Activated CD4-positive, alpha-beta memory T cell treated with anti-CD3 and anti-CD28 coated beads for 36 hours (primary cell): ENCODE measurements around the gene ARHGDIA. TPM values are rescaled to one million over a fixed set of nuclear protein-coding genes. Genes with fewer than 3 reads are reported as not detected.
A peak's percentile ranks its signal among the peaks of the same experiment; 100 is the strongest.
"Not testable (repeated sequence)": the region's sequence is repeated elsewhere in the genome, so short reads cannot be mapped to it uniquely, and the experiment has no call there.

Source experiments
- CTCF ChIA-PET: fragments of 350-600 bp; sonication (Branson Sonifier 250); formaldehyde crosslinking; loops from one replicate; lab custom pipeline; 2021; ENCODE audit warnings: antibody characterized with exemption, inconsistent platforms; lab: Charles Lee
- POLR2A ChIA-PET: fragments of 350-600 bp; sonication (Branson Sonifier 250); formaldehyde crosslinking; loops from one replicate; lab custom pipeline; 2021; ENCODE audit warnings: antibody characterized with exemption; lab: Charles Lee
- DNase-seq: peaks from one replicate; pipeline ENCODE4 v3.0.0-alpha.2; 2020
- H3K27ac Mint-ChIP-seq: one replicate; pipeline ENCODE4 v1.8.0; 2021; ENCODE audit warnings: mixed read lengths
- H3K27me3 Mint-ChIP-seq: one replicate; pipeline ENCODE4 v1.8.0; 2021; ENCODE audit warnings: mixed read lengths
- H3K36me3 Mint-ChIP-seq: one replicate; pipeline ENCODE4 v1.8.0; 2021; ENCODE audit warnings: mixed read lengths
- H3K4me1 Mint-ChIP-seq: one replicate; pipeline ENCODE4 v1.8.0; 2021; ENCODE audit warnings: low read depth, mixed read lengths
- H3K4me3 Mint-ChIP-seq: one replicate; pipeline ENCODE4 v1.8.0; 2021; ENCODE audit warnings: mild to moderate bottlenecking, mixed read lengths
- H3K9me3 Mint-ChIP-seq: one replicate; pipeline ENCODE4 v1.8.0; 2021; ENCODE audit warnings: mixed read lengths
- intact Hi-C: fragments of 100-400 bp; cut with micrococcal nuclease; formaldehyde crosslinking; loops from one replicate; pipeline ENCODE4 v1.15.1; 2023
- total RNA-seq, 2 experiments: library from RNA; stranded (reverse); gene quantifications; one replicate each; pipeline ENCODE4 v1.2.3, GENCODE V29; 2021

Gene ARHGDIA
- total RNA-seq, 2 experiments from 2014 or later: 526 to 531 TPM

- H3K27me3 Mint-ChIP-seq: no peaks in the 10 kb centered on the region
- intact Hi-C loops: no loop called here
- H3K9me3 Mint-ChIP-seq: no peaks in the 10 kb centered on the region
- no peaks in the 10 kb centered on the region for H3K4me1 Mint-ChIP-seq
- no peak overlapping the region for H3K4me3 Mint-ChIP-seq
- H3K36me3 Mint-ChIP-seq: peaks cover 38% of the 10 kb centered on the region
- ChIA-PET POLR2A (no interaction called here), CTCF (no interaction called here)
- H3K27ac Mint-ChIP-seq: no peak overlapping the region
- no peak for DNase-seq
These were observed 27.3 kb downstream of the ARHGDIA start for GRCh38 chr17:81843713-81844326.

GRCh38 chr17:81842725-81843504, 28.2 kb downstream of the ARHGDIA start:
- Mint-ChIP-seq H3K4me3 (no peak overlapping the region), H3K4me1 (no peaks in the 10 kb centered on the region), H3K27ac (no peak overlapping the region), H3K36me3 (peaks cover 36% of the 10 kb centered on the region), H3K9me3 (no peaks in the 10 kb centered on the region), H3K27me3 (no peaks in the 10 kb centered on the region)
- no peak for DNase-seq
- POLR2A ChIA-PET: interaction anchor here (0.8 to 1.1 kb wide), 2 partner anchors 12 to 103 kb away, joined by 3 to 4 read pairs; no protein-coding TSS in a partner anchor
- CTCF ChIA-PET: no interaction called here
- intact Hi-C loops: no loop called here

GRCh38 chr17:81842378-81842724, 28.8 kb downstream of the ARHGDIA start:
- intact Hi-C loops: no loop called here
- H3K36me3 Mint-ChIP-seq: peaks cover 36% of the 10 kb centered on the region
- no peaks in the 10 kb centered on the region for H3K4me1 Mint-ChIP-seq
- H3K4me3 Mint-ChIP-seq: no peak overlapping the region
- no peak for DNase-seq
- ChIA-PET POLR2A (interaction anchor here (0.8 to 1.1 kb wide), 2 partner anchors 13 to 102 kb away, joined by 3 to 4 read pairs; no protein-coding TSS in a partner anchor), CTCF (no interaction called here)
- H3K9me3 Mint-ChIP-seq: no peaks in the 10 kb centered on the region
- no peak overlapping the region for H3K27ac Mint-ChIP-seq
- no peaks in the 10 kb centered on the region for H3K27me3 Mint-ChIP-seq

GRCh38 chr17:81841866-81842265, 29.3 kb downstream of the ARHGDIA start:
- ChIA-PET CTCF (no interaction called here), POLR2A (no interaction called here)
- DNase-seq: no peak
- intact Hi-C loops: no loop called here
- Mint-ChIP-seq H3K9me3 (no peaks in the 10 kb centered on the region), H3K36me3 (peaks cover 31% of the 10 kb centered on the region), H3K27ac (no peak overlapping the region), H3K4me3 (no peak overlapping the region), H3K27me3 (no peaks in the 10 kb centered on the region), H3K4me1 (no peaks in the 10 kb centered on the region)

- no peak for DNase-seq
- Mint-ChIP-seq H3K9me3 (no peaks in the 10 kb centered on the region), H3K27ac (no peak overlapping the region), H3K4me3 (no peak overlapping the region), H3K4me1 (no peaks in the 10 kb centered on the region), H3K36me3 (peaks cover 25% of the 10 kb centered on the region), H3K27me3 (no peaks in the 10 kb centered on the region)
- ChIA-PET POLR2A (no interaction called here), CTCF (no interaction called here)
- intact Hi-C loops: no loop called here
These were observed 30.0 kb downstream of the ARHGDIA start for GRCh38 chr17:81840826-81841778.

GRCh38 chr17:81840059-81840458, 31.1 kb downstream of the ARHGDIA start:
- DNase-seq, CTCF ChIA-PET, POLR2A ChIA-PET: not testable (repeated sequence)

GRCh38 chr17:81839301-81839700, 31.8 kb downstream of the ARHGDIA start:
- intact Hi-C loops: no loop called here
- H3K4me3 Mint-ChIP-seq: no peak overlapping the region
- peaks cover 11% of the 10 kb centered on the region for H3K36me3 Mint-ChIP-seq
- POLR2A ChIA-PET: no interaction called here
- no peaks in the 10 kb centered on the region for H3K4me1 Mint-ChIP-seq
- CTCF ChIA-PET: no interaction called here
- H3K27me3 Mint-ChIP-seq: no peaks in the 10 kb centered on the region
- no peak overlapping the region for H3K27ac Mint-ChIP-seq
- no peak for DNase-seq
- no peaks in the 10 kb centered on the region for H3K9me3 Mint-ChIP-seq

More at GRCh38 chr17:81840059-81840458, 31.1 kb downstream of the ARHGDIA start:
- H3K27me3 Mint-ChIP-seq, H3K4me1 Mint-ChIP-seq, H3K27ac Mint-ChIP-seq, H3K9me3 Mint-ChIP-seq, intact Hi-C loops, H3K4me3 Mint-ChIP-seq: not testable (repeated sequence)
- H3K36me3 Mint-ChIP-seq: peaks cover 19% of the 10 kb centered on the region

- Mint-ChIP-seq H3K36me3 (peaks cover 8% of the 10 kb centered on the region), H3K27me3 (no peaks in the 10 kb centered on the region), H3K9me3 (no peaks in the 10 kb centered on the region), H3K4me1 (no peaks in the 10 kb centered on the region), H3K27ac (no peak overlapping the region), H3K4me3 (no peak overlapping the region)
- no peak for DNase-seq
- ChIA-PET CTCF (no interaction called here), POLR2A (no interaction called here)
- intact Hi-C loops: no loop called here
These were observed 32.3 kb downstream of the ARHGDIA start for GRCh38 chr17:81838753-81839255.

GRCh38 chr17:81837641-81838040, 33.5 kb downstream of the ARHGDIA start:
- no peak overlapping the region for H3K27ac Mint-ChIP-seq
- no peaks in the 10 kb centered on the region for H3K36me3 Mint-ChIP-seq
- ChIA-PET CTCF (no interaction called here), POLR2A (no interaction called here)
- no peak overlapping the region for H3K4me3 Mint-ChIP-seq
- no peaks in the 10 kb centered on the region for H3K4me1 Mint-ChIP-seq
- no peaks in the 10 kb centered on the region for H3K27me3 Mint-ChIP-seq
- no peaks in the 10 kb centered on the region for H3K9me3 Mint-ChIP-seq
- no peak for DNase-seq
- intact Hi-C loops: no loop called here

GRCh38 chr17:81834831-81835267, 36.3 kb downstream of the ARHGDIA start, which contains the start of gene PPP1R27:
PPP1R27 (minus strand) TSS chr17:81835050; CDS start chr17:81834953, 97 bp downstream.
- ChIA-PET POLR2A (no interaction called here), CTCF (no interaction called here)
- intact Hi-C loops: loop anchor here (1.0 to 5.0 kb wide), 2 partner anchors 10 to 37 kb away; partner anchors contain the start of gene ARHGDIA

GRCh38 chr17:81833921-81834830, 37.0 kb downstream of the ARHGDIA start:
- CTCF ChIA-PET: interaction anchor here (0.6 to 1.5 kb wide), 4 partner anchors 16 to 189 kb away, joined by 3 to 4 read pairs (median 4); partner anchors contain the start of genes CENPX and LRRC45
- intact Hi-C loops: loop anchor here (1.0 to 5.0 kb wide), 3 partner anchors 11 to 38 kb away; partner anchors contain the start of genes ARHGDIA and P4HB
- H3K27me3 Mint-ChIP-seq: no peaks in the 10 kb centered on the region

More at GRCh38 chr17:81834831-81835267, 36.3 kb downstream of the ARHGDIA start, which contains the start of gene PPP1R27:
- no peaks in the 10 kb centered on the region for H3K9me3 Mint-ChIP-seq
- H3K4me3 Mint-ChIP-seq: peak within 1 kb of the TSS; percentile 81
- H3K27me3 Mint-ChIP-seq: no peaks in the 10 kb centered on the region
- H3K36me3 Mint-ChIP-seq: peaks cover 6% of the 10 kb centered on the region
- peak within 1 kb of the TSS; percentile 80 for H3K27ac Mint-ChIP-seq
- H3K4me1 Mint-ChIP-seq: peaks cover 18% of the 10 kb centered on the region
- DNase-seq: no peak

More at GRCh38 chr17:81833921-81834830, 37.0 kb downstream of the ARHGDIA start:
- H3K36me3 Mint-ChIP-seq: peaks cover 6% of the 10 kb centered on the region
- peaks cover 18% of the 10 kb centered on the region for H3K4me1 Mint-ChIP-seq
- DNase-seq: no peak
- peak overlapping the region; percentile 81 for H3K4me3 Mint-ChIP-seq
- POLR2A ChIA-PET: interaction anchor here (0.8 to 2.7 kb wide), 9 partner anchors 17 to 168 kb away, joined by 3 to 14 read pairs (median 5); partner anchors contain the start of genes ARL16, CCDC137, HGS and MAFG
- H3K27ac Mint-ChIP-seq: peak overlapping the region; percentile 80
- H3K9me3 Mint-ChIP-seq: no peaks in the 10 kb centered on the region
